ENCODE measurements around the gene MROH2B.

Gene MROH2B

DNA sequence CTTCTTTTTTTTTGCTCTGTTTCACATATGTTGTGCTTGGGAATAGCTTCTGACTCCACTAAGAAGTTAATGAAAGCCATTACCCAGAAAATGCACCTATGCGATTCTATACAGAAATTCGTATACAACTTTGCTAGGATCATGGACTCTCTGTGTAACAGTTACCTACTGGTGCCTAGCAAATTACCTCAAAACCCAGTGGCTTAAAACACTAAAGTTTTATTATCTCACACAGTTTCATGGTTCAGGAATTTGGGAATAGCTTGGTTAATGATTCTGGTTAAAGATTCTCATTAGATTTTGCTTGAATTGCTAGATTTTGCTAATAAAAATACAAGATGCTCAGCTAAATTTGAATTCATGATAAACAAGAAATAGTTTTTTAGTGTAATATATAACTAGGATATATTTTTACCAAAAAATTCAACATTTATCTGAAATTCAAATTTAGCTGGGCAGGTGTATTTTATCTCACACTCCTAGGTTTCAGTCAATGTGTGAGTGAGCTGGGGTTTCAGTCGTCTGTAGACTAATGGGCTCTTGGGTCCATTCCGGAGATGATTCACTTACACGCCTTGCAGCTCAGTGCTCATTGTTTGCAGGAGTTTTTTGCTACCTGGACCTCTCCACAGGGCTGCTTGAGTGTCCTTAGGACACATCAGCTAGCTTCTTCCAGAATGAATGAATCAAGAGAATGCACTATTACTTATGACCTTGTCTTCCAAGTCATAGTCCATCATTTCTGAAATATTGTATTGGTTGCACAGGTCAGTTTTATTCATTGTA, 75.1 kb downstream of the MROH2B start:
- Histone ChIP-seq H3K27ac (no peak overlapping the region), H3K4me1 (ENCODE audit: low read depth, poor library complexity, severe bottlenecking) (no peaks in the 10 kb centered on the region), H3K36me3 (ENCODE audit: insufficient read depth) (no peaks in the 10 kb centered on the region), H3K79me2 (ENCODE audit: insufficient read depth, low read depth) (no peaks in the 10 kb centered on the region), H4K20me1 (ENCODE audit: insufficient read depth) (no peaks in the 10 kb centered on the region), H3K4me3 (IDR thresholded peaks at IDR 0.05; ENCODE audit: insufficient read depth, low read depth, low read length) (no peak overlapping the region), H2AFZ (ENCODE audit: low read depth) (no peak overlapping the region), H3K9ac (no peak overlapping the region), H3K27me3 (ENCODE audit: insufficient read depth, low read depth) (no peaks in the 10 kb centered on the region), H3K4me2 (no peak overlapping the region)
- TF ChIP-seq, protein P1, sequence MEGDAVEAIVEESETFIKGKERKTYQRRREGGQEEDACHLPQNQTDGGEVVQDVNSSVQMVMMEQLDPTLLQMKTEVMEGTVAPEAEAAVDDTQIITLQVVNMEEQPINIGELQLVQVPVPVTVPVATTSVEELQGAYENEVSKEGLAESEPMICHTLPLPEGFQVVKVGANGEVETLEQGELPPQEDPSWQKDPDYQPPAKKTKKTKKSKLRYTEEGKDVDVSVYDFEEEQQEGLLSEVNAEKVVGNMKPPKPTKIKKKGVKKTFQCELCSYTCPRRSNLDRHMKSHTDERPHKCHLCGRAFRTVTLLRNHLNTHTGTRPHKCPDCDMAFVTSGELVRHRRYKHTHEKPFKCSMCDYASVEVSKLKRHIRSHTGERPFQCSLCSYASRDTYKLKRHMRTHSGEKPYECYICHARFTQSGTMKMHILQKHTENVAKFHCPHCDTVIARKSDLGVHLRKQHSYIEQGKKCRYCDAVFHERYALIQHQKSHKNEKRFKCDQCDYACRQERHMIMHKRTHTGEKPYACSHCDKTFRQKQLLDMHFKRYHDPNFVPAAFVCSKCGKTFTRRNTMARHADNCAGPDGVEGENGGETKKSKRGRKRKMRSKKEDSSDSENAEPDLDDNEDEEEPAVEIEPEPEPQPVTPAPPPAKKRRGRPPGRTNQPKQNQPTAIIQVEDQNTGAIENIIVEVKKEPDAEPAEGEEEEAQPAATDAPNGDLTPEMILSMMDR (conservative IDR thresholded peaks at IDR 0.05; ENCODE audit: low read depth, low read length): no peak

DNA sequence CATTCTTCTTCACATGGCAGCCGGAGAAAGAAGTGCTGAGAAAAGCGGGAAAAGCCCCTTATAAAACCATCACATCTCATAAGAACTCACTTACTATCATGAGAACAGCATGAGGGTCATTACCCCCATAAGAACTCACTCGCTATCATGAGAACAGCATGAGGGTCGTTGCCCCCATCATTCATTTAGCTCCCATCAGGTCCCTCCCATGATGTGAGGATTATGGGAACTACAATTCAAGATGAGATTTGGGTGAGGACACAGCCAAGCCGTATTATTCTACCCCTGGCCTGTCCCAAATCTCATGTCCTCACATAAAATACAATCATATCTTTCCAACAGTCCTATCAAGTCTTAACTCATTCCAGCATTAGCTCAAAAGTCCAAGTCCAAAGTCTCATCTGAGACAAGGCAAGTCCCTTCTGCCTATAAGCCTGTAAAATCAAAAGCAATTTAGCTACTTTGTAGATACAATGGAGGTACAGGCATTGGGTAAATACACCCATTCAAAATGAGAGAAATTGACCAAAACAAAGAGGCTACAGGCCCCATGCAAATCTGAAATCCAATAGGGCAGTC, 79.1 kb downstream of the MROH2B start:
- no peaks in the 10 kb centered on the region for H3K4me1 ChIP-seq (ENCODE audit: low read depth, poor library complexity, severe bottlenecking)
- no peaks in the 10 kb centered on the region for H4K20me1 ChIP-seq (ENCODE audit: insufficient read depth)
- no peak overlapping the region for H2AFZ ChIP-seq (ENCODE audit: low read depth)
- no peak overlapping the region for H3K27ac ChIP-seq
- H3K9ac ChIP-seq: no peak overlapping the region
- H3K79me2 ChIP-seq (ENCODE audit: insufficient read depth, low read depth): no peaks in the 10 kb centered on the region
- H3K36me3 ChIP-seq (ENCODE audit: insufficient read depth): no peaks in the 10 kb centered on the region
- TF ChIP-seq, protein P1 (conservative IDR thresholded peaks at IDR 0.05; ENCODE audit: low read depth, low read length): no peak
- H3K27me3 ChIP-seq (ENCODE audit: insufficient read depth, low read depth): no peaks in the 10 kb centered on the region
- no peak overlapping the region for H3K4me2 ChIP-seq
- H3K4me3 ChIP-seq (IDR thresholded peaks at IDR 0.05; ENCODE audit: insufficient read depth, low read depth, low read length): no peak overlapping the region

DNA sequence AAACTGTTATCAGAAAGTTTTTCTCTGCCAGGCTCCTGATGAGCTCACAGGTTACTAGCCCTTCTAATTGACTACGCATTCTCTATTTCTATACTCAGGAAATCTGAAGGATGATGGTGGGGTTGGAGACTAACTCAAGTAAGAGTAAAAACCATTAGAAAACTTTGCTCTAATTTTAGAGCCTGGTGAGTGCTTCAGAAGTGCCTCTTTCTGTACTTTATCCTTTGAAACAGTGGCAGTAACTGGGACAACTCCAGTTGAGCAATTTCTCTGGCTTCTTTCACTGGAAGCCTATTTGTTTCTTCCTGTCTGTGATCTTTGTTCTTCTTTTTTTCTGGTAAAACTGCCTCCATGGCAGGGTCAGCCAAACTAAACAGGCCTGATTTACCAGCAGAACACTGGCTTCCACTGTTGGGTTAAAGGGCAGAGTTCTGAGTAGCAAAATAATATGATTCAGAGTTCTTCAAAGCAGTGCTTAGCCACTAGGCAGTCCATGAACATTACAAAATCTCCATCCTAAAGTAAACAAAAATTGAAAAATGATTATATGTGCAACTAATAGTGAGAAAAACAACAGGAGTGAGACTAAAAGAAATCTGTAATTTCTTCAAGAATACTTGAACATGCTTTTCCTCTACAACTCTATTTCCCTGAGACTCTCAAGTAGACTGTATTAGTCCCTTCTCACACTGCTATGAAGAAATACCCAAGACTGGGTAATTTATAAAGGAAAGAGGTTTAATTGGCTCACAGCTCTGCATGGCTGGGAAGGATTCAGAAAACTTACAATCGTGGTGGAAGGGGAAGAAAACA, 79.8 kb downstream of the MROH2B start:
- no peaks in the 10 kb centered on the region for H3K79me2 ChIP-seq (ENCODE audit: insufficient read depth, low read depth)
- no peak overlapping the region for H3K27ac ChIP-seq
- no peaks in the 10 kb centered on the region for H4K20me1 ChIP-seq (ENCODE audit: insufficient read depth)
- TF ChIP-seq, protein P1 (conservative IDR thresholded peaks at IDR 0.05; ENCODE audit: low read depth, low read length): no peak
- no peaks in the 10 kb centered on the region for H3K36me3 ChIP-seq (ENCODE audit: insufficient read depth)
- no peak overlapping the region for H3K9ac ChIP-seq
- no peak overlapping the region for H2AFZ ChIP-seq (ENCODE audit: low read depth)
- H3K4me3 ChIP-seq (IDR thresholded peaks at IDR 0.05; ENCODE audit: insufficient read depth, low read depth, low read length): no peak overlapping the region
- no peaks in the 10 kb centered on the region for H3K27me3 ChIP-seq (ENCODE audit: insufficient read depth, low read depth)
- H3K4me2 ChIP-seq: no peak overlapping the region
- no peaks in the 10 kb centered on the region for H3K4me1 ChIP-seq (ENCODE audit: low read depth, poor library complexity, severe bottlenecking)

DNA sequence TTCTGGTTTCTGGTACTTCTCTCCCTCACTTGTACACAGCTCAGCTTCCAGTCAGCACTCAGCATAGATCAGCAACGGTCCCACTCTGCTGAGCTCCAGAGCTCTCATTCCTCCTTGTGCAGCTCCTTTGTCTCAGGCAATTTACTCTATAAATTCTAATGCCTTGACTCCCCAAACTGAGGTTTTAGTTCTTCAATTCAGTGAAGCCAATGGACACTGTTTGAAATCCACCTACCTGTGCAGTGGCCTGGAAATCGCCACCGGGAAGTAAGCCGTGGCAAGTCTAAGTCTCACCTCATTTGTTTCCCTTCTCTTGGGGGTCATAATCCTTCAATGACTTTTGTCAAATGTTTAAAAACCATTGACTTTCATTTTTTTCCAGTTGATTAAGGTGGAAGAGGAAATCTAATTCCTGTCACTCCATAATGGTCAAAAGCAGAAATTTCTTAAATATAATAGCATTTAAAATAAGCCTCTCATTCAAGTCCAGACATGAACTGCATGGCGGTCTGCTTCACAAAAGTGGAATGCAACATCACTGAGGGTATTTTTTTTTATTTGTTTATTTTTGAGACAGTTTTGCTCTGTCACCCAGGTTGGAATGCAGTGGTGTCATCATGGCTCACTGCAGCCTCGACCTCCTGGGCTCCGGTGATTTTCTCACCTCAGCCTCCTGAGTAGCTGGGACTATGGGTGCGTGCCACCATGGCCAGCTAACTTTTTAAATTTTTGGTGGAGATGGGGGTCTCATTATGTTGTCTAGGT, 82.2 kb downstream of the MROH2B start:
- Histone ChIP-seq H3K27me3 (ENCODE audit: insufficient read depth, low read depth) (no peaks in the 10 kb centered on the region), H3K4me1 (ENCODE audit: low read depth, poor library complexity, severe bottlenecking) (no peaks in the 10 kb centered on the region), H3K36me3 (ENCODE audit: insufficient read depth) (no peaks in the 10 kb centered on the region), H3K27ac (no peak overlapping the region), H3K79me2 (ENCODE audit: insufficient read depth, low read depth) (no peaks in the 10 kb centered on the region), H4K20me1 (ENCODE audit: insufficient read depth) (no peaks in the 10 kb centered on the region), H3K4me2 (no peak overlapping the region), H3K9ac (no peak overlapping the region), H2AFZ (ENCODE audit: low read depth) (no peak overlapping the region), H3K4me3 (IDR thresholded peaks at IDR 0.05; ENCODE audit: insufficient read depth, low read depth, low read length) (no peak overlapping the region)
- TF ChIP-seq, protein P1 (conservative IDR thresholded peaks at IDR 0.05; ENCODE audit: low read depth, low read length): no peak

Data from KMS-11 (cell line).